GM12874 (cell line): Measurements from ENCODE around the gene NEIL3.

Experiments used
- TF ChIP-seq, protein P1 (sequence below): IDR thresholded peaks from 2 replicates; pipeline ENCODE4 v1.5.1; 2011; ENCODE audit warnings: low read depth, mild to moderate bottlenecking, control low read depth, low read length, moderate library complexity; ENCODE audit not compliant: insufficient read depth

Gene NEIL3

DNA sequence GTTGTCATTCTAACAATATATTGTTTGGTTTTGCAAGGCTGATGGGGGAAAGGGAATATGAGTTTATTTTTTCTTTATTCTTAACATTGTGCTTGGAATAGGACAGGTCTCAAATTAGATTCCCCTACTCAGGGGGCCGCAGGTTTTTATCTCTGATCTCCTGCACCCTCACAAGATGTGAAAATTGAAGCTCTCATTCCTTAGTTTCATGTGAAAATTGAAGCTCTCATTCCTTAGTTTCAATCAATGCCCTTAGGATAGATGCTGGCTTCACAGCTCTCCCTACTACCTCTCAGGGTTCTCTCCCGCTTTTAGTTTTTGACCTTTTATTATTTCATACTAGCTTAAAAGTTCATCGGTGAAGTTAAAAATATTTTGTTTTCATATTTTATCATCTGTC is 12.0 kb downstream of the NEIL3 start:
- TF ChIP-seq, protein P1, sequence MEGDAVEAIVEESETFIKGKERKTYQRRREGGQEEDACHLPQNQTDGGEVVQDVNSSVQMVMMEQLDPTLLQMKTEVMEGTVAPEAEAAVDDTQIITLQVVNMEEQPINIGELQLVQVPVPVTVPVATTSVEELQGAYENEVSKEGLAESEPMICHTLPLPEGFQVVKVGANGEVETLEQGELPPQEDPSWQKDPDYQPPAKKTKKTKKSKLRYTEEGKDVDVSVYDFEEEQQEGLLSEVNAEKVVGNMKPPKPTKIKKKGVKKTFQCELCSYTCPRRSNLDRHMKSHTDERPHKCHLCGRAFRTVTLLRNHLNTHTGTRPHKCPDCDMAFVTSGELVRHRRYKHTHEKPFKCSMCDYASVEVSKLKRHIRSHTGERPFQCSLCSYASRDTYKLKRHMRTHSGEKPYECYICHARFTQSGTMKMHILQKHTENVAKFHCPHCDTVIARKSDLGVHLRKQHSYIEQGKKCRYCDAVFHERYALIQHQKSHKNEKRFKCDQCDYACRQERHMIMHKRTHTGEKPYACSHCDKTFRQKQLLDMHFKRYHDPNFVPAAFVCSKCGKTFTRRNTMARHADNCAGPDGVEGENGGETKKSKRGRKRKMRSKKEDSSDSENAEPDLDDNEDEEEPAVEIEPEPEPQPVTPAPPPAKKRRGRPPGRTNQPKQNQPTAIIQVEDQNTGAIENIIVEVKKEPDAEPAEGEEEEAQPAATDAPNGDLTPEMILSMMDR: no peak

DNA sequence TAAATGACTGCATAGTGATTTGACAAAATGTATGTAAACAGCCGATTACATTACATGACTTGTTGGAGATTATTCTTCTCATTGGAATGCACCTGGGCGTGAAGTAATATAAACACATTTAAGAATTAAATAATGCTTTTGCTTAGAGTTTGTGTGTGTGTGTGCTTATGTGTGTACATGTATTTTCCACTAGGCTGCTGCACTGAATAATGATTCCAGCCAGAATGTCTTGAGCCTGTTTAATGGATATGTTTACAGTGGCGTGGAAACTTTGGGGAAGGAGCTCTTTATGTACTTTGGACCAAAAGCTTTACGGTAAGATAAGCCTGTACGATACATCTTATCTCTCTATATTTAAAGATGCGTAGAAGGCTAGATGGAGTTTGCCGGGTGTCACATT is 12.6 kb downstream of the NEIL3 start:
- TF ChIP-seq, protein P1: no peak

DNA sequence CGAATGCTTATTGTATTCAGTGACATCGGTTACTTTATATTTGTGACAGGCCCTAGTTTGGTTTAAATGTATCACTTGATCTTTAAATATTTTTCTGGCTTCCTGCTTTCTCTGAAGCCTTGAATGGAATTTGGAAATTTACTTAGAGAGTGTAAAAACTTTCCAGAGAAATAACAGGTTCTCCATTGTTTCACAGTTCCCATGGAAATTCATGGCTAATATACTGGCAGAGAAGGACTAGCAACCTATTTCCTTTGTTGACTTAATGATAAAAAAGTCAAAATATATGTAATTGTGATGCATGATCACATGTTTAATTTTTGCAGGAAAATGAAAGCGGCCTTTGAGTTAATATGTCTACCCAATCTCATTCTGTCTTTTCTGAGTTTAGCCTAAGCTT is 13.2 kb downstream of the NEIL3 start:
- TF ChIP-seq, protein P1: no peak

DNA sequence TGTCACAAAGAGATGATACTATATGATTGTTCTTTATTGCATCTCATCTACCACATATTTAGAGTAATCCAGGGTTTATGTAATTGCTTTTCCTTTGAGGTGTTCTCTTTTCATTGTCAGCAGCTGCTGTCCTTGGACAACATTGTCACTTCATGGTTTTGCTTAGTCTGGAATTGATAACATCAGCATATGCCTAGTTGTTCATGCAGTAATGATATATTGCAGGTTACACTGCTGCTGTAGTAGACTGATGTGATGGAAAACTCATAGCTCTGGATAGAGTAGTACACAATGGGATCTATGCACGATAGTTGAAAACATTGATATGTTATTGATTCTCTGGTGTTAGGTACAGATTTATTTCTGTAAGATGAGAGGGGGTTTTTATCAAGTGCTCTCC is 13.7 kb downstream of the NEIL3 start:
- TF ChIP-seq, protein P1: no peak

DNA sequence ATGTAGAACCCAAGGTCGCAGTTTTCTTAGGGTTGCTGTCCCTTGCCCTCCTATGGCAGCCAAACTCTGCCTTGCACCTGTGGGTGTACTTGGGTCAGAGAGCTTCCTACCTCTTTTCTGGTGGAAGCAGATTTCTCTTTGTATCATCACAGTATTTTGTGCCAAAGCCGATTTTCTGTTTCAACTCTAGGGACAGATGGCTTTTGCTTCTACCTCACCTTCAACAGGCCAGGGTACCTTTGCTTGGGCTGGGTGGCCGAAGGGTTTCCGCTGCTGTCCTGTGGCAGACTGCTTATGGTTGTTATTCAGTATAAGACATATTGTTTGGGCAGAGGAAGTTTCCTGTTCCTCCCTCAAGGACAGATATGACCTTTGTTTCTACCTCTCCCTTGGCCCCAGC is 22.4 kb downstream of the NEIL3 start:
- TF ChIP-seq, protein P1: no peak

DNA sequence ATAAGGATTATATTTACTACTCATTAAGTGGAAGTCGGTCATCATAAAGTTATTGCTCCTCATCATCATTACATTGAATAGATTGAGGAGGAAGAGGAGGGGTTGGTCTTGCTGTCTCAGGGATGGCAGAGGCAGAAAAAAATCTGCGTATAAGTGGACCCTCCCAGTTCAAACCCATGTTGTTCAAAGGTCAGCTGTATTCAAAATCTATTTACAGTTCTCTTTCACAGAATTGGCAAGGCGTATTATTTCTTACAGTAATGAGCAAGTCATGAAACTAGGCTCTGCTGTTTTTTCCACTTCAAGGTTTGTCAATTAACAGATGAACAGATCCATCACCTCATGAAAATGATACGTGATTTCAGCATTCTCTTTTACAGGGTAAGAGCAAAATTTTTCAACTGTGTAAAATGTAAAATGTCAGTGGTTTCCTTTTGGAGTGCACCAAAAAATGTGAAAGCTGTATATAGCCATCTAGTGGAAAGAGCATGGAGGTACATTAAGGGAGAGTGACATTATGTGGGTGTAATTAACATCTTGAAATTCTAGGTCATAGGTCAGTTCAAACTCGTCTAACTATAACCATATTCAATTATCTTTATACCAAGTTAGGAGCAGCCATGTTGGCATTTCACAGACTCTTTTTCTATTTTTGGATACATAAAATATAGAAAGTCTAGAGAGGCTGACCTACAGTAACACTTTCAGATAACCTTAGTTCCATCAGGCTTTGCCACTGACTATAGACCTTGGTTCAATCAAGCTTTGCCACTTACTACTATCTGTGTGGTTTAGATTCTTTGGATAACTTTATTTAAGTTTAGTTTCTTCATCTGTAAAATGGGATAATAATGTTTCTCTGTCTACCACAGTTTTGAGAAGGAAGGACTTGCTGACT is 30.1 kb downstream of the NEIL3 start:
- TF ChIP-seq, protein P1: peak; percentile 29; the same call in 1 of the 2 replicates

DNA sequence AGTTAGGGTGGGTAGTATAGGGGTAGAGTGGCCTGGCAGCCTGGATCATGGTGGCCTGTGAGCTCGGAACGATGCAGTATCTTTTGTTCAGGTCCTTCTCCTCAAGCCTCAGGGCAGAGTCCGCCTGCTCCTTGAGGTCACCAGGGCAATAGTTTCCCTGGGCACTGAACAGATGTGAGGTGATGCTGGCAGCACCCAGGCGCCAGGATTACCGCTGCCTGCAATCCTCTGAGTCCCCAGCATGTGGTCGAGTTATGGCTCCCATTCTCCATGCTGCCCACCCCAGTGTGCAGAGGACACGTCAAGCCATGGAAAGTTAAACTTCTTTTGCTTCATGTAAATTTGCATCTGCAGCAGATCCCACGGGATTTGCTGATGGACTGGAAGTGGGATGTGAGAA is 38.7 kb downstream of the NEIL3 start:
- TF ChIP-seq, protein P1: no peak
